ENCODE results near the gene NLGN2. TPM values are rescaled to one million over a fixed set of nuclear protein-coding genes. Genes with fewer than 3 reads are reported as not detected.

The NLGN2 gene
- total RNA-seq, 1 experiment from 2014 or later, result 76.7 TPM

- no peaks in the 10 kb centered on the region for H3K9me3 Mint-ChIP-seq
- no peak overlapping the region for H3K27ac Mint-ChIP-seq
- POLR2A ChIA-PET, result interaction anchor here (0.8 to 1.2 kb wide), 2 partner anchors 10 kb away, joined by 3 to 4 read pairs; partner anchors contain the start of gene TMEM256
- TF ChIP-seq, protein P1, sequence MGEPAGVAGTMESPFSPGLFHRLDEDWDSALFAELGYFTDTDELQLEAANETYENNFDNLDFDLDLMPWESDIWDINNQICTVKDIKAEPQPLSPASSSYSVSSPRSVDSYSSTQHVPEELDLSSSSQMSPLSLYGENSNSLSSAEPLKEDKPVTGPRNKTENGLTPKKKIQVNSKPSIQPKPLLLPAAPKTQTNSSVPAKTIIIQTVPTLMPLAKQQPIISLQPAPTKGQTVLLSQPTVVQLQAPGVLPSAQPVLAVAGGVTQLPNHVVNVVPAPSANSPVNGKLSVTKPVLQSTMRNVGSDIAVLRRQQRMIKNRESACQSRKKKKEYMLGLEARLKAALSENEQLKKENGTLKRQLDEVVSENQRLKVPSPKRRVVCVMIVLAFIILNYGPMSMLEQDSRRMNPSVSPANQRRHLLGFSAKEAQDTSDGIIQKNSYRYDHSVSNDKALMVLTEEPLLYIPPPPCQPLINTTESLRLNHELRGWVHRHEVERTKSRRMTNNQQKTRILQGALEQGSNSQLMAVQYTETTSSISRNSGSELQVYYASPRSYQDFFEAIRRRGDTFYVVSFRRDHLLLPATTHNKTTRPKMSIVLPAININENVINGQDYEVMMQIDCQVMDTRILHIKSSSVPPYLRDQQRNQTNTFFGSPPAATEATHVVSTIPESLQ (CRISPR knock-in tag; IDR thresholded peaks at IDR 0.05), result no peak
- TF ChIP-seq NFYB (CRISPR knock-in tag; conservative IDR thresholded peaks at IDR 0.05; ENCODE audit: low read depth), result no peak
- TF ChIP-seq, protein P2, sequence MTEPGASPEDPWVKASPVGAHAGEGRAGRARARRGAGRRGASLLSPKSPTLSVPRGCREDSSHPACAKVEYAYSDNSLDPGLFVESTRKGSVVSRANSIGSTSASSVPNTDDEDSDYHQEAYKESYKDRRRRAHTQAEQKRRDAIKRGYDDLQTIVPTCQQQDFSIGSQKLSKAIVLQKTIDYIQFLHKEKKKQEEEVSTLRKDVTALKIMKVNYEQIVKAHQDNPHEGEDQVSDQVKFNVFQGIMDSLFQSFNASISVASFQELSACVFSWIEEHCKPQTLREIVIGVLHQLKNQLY (CRISPR knock-in tag; IDR thresholded peaks at IDR 0.05), result no peak
- H3K4me1 Mint-ChIP-seq, result peaks cover 17% of the 10 kb centered on the region
- no peaks in the 10 kb centered on the region for H3K27me3 Mint-ChIP-seq (ENCODE audit: low read depth)
- no peak for DNase-seq (ENCODE audit: low spot score)
- CTCF ChIA-PET, result interaction anchor here (1.1 to 1.6 kb wide), 3 partner anchors 20 to 147 kb away, joined by 3 to 6 read pairs (median 3); partner anchors contain the start of gene PLSCR3
- H3K36me3 Mint-ChIP-seq, result peaks cover 33% of the 10 kb centered on the region
- no peak overlapping the region for H3K4me3 Mint-ChIP-seq
- ATAC-seq, result no peak
Measured at GRCh38 chr17:7413346-7413985, 5.8 kb downstream of the NLGN2 start.

GRCh38 chr17:7414837-7415236 is 7.2 kb downstream of the NLGN2 start:
- Mint-ChIP-seq H3K9me3 (no peaks in the 10 kb centered on the region), H3K4me3 (no peak overlapping the region), H3K36me3 (peaks cover 23% of the 10 kb centered on the region), H3K27ac (no peak overlapping the region), H3K4me1 (peaks cover 21% of the 10 kb centered on the region), H3K27me3 (ENCODE audit: low read depth) (no peaks in the 10 kb centered on the region)
- ChIA-PET POLR2A (no interaction called here), CTCF (no interaction called here)
- DNase-seq (ENCODE audit: low spot score), result no peak
- TF ChIP-seq ARID4B (CRISPR knock-in tag; IDR thresholded peaks at IDR 0.05; ENCODE audit: borderline replicate concordance) (no peak), ZNF423 (CRISPR knock-in tag; IDR thresholded peaks at IDR 0.05) (no peak), TP53 (CRISPR knock-in tag; IDR thresholded peaks at IDR 0.05) (no peak), OVOL2 (CRISPR knock-in tag; IDR thresholded peaks at IDR 0.05; ENCODE audit: borderline replicate concordance) (no peak), PRRX2 (CRISPR knock-in tag; IDR thresholded peaks at IDR 0.05) (no peak), SP1 (CRISPR knock-in tag; conservative IDR thresholded peaks at IDR 0.05) (no peak), JAZF1 (CRISPR knock-in tag; IDR thresholded peaks at IDR 0.05) (no peak), GRHL2 (CRISPR knock-in tag; IDR thresholded peaks at IDR 0.05; ENCODE audit: insufficient replicate concordance, severe bottlenecking) (no peak), IRF2 (CRISPR knock-in tag; IDR thresholded peaks at IDR 0.05; ENCODE audit: borderline replicate concordance, low read depth) (no peak), ZNF416 (CRISPR knock-in tag; IDR thresholded peaks at IDR 0.05) (no peak), ZNF219 (CRISPR knock-in tag; IDR thresholded peaks at IDR 0.05; ENCODE audit: borderline replicate concordance) (no peak)
- TF ChIP-seq, protein P3, sequence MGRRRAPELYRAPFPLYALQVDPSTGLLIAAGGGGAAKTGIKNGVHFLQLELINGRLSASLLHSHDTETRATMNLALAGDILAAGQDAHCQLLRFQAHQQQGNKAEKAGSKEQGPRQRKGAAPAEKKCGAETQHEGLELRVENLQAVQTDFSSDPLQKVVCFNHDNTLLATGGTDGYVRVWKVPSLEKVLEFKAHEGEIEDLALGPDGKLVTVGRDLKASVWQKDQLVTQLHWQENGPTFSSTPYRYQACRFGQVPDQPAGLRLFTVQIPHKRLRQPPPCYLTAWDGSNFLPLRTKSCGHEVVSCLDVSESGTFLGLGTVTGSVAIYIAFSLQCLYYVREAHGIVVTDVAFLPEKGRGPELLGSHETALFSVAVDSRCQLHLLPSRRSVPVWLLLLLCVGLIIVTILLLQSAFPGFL (CRISPR knock-in tag; IDR thresholded peaks at IDR 0.05; ENCODE audit: borderline replicate concordance), result no peak
- TF ChIP-seq, protein P4, sequence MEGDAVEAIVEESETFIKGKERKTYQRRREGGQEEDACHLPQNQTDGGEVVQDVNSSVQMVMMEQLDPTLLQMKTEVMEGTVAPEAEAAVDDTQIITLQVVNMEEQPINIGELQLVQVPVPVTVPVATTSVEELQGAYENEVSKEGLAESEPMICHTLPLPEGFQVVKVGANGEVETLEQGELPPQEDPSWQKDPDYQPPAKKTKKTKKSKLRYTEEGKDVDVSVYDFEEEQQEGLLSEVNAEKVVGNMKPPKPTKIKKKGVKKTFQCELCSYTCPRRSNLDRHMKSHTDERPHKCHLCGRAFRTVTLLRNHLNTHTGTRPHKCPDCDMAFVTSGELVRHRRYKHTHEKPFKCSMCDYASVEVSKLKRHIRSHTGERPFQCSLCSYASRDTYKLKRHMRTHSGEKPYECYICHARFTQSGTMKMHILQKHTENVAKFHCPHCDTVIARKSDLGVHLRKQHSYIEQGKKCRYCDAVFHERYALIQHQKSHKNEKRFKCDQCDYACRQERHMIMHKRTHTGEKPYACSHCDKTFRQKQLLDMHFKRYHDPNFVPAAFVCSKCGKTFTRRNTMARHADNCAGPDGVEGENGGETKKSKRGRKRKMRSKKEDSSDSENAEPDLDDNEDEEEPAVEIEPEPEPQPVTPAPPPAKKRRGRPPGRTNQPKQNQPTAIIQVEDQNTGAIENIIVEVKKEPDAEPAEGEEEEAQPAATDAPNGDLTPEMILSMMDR (IDR thresholded peaks at IDR 0.05), result no peak
- no peak for ATAC-seq

Measured in WTC11 (cell line).